ENCODE data around the gene KLK5.

Gene KLK5

GRCh38 chr19:50981587-50982146 is 28.8 kb upstream of the KLK5 start:
- Histone ChIP-seq H3K27me3 (peaks cover 13% of the 10 kb centered on the region), H3K9me3 (no peaks in the 10 kb centered on the region), H3K4me1 (no peaks in the 10 kb centered on the region), H3K36me3 (no peaks in the 10 kb centered on the region), H3K4me3 (ENCODE audit: low read depth, low read length) (no peak overlapping the region)
- no peak for DNase-seq
- no peak for TF ChIP-seq CTCF (IDR thresholded peaks at IDR 0.05; ENCODE audit: low read depth, low read length)

- no peak for TF ChIP-seq CTCF (IDR thresholded peaks at IDR 0.05; ENCODE audit: low read depth, low read length)
- DNase-seq, result no peak
Measured at GRCh38 chr19:50980208-50980607, 27.4 kb upstream of the KLK5 start.

GRCh38 chr19:50979758-50980157 is 26.9 kb upstream of the KLK5 start:
- DNase-seq, result no peak
- TF ChIP-seq CTCF (IDR thresholded peaks at IDR 0.05; ENCODE audit: low read depth, low read length), result no peak

More at GRCh38 chr19:50980208-50980607, 27.4 kb upstream of the KLK5 start:
- H3K9me3 ChIP-seq, result no peaks in the 10 kb centered on the region
- no peaks in the 10 kb centered on the region for H3K36me3 ChIP-seq
- no peak overlapping the region for H3K4me3 ChIP-seq (ENCODE audit: low read depth, low read length)
- no peaks in the 10 kb centered on the region for H3K4me1 ChIP-seq
- H3K27me3 ChIP-seq, result peaks cover 8% of the 10 kb centered on the region

GRCh38 chr19:50978772-50979390 is 26.0 kb upstream of the KLK5 start:
- no peak for TF ChIP-seq CTCF (IDR thresholded peaks at IDR 0.05; ENCODE audit: low read depth, low read length)
- H3K4me1 ChIP-seq, result no peaks in the 10 kb centered on the region
- no peaks in the 10 kb centered on the region for H3K36me3 ChIP-seq
- no peak for DNase-seq
- no peak overlapping the region for H3K4me3 ChIP-seq (ENCODE audit: low read depth, low read length)
- no peaks in the 10 kb centered on the region for H3K9me3 ChIP-seq
- peaks cover under 1% of the 10 kb centered on the region for H3K27me3 ChIP-seq

More at GRCh38 chr19:50979758-50980157, 26.9 kb upstream of the KLK5 start:
- Histone ChIP-seq H3K4me1 (no peaks in the 10 kb centered on the region), H3K27me3 (peaks cover 8% of the 10 kb centered on the region), H3K9me3 (no peaks in the 10 kb centered on the region), H3K36me3 (no peaks in the 10 kb centered on the region), H3K4me3 (ENCODE audit: low read depth, low read length) (no peak overlapping the region)

- no peak for DNase-seq
- no peak for TF ChIP-seq CTCF (IDR thresholded peaks at IDR 0.05; ENCODE audit: low read depth, low read length)
- Histone ChIP-seq H3K27me3 (no peaks in the 10 kb centered on the region), H3K4me3 (ENCODE audit: low read depth, low read length) (no peak overlapping the region), H3K36me3 (no peaks in the 10 kb centered on the region), H3K4me1 (no peaks in the 10 kb centered on the region), H3K9me3 (no peaks in the 10 kb centered on the region)
Measured at GRCh38 chr19:50977626-50978025, 24.8 kb upstream of the KLK5 start.

GRCh38 chr19:50975766-50976165 is 22.9 kb upstream of the KLK5 start:
- Histone ChIP-seq H3K4me1 (no peaks in the 10 kb centered on the region), H3K9me3 (no peaks in the 10 kb centered on the region), H3K4me3 (ENCODE audit: low read depth, low read length) (no peak overlapping the region), H3K36me3 (no peaks in the 10 kb centered on the region), H3K27me3 (no peaks in the 10 kb centered on the region)
- DNase-seq, result no peak
- no peak for TF ChIP-seq CTCF (IDR thresholded peaks at IDR 0.05; ENCODE audit: low read depth, low read length)
